ENCODE results near the gene XYLT1. TPM values are rescaled to one million over a fixed set of nuclear protein-coding genes. Genes with fewer than 3 reads are reported as not detected.

XYLT1 gene
- polyA plus RNA-seq, 1 of the 3 experiments (the other 2 are of a cell fraction): 17.6 TPM

GRCh38 chr16:17408955-17409441, 61.8 kb downstream of the XYLT1 start:
- Histone ChIP-seq H3K9me2 (no peaks in the 10 kb centered on the region), H2AFZ (ENCODE audit: low read depth) (no peak overlapping the region), H3K4me2 (no peak overlapping the region), H3K27me3 (ENCODE audit: insufficient read depth) (no peaks in the 10 kb centered on the region), H3K36me3 (replicated peaks in 1 of 2; ENCODE audit: control insufficient read depth in 1 of 2, insufficient read depth in 2 of 2, low read length in 1 of 2) (no peaks in the 10 kb centered on the region), H3K4me1 (ENCODE audit: control insufficient read depth in 1 of 2, insufficient read depth in 2 of 2, low read depth in 1 of 2, low read length in 1 of 2) (peaks cover 4 to 17% of the 10 kb centered on the region in 2 experiments; a peak in 2 of 4 replicates), H3F3A (replicated peaks; ENCODE audit: insufficient read depth) (peaks cover 40% of the 10 kb centered on the region), H3K79me2 (ENCODE audit: insufficient read depth) (peaks cover 99% of the 10 kb centered on the region), H3K4me3 (ENCODE audit: low read depth in 2 of 2, low read length in 1 of 2) (no peak overlapping the region), H3K9me3 (no peaks in the 10 kb centered on the region), H4K20me1 (ENCODE audit: insufficient read depth) (peaks cover 99% of the 10 kb centered on the region), H3K9ac (no peak overlapping the region), H3K27ac (ENCODE audit: low read depth in 2 of 2, low read length in 1 of 2) (0 out of 4 replicates have a peak overlapping the region, but pooled peaks of 1 of the 2 experiments have one; percentile 13)
- no peak for DNase-seq
- 86% methylated on average over 7 of the region's 7 CpGs for WGBS (ENCODE audit: low lambda C conversion rate)
- ChIA-PET CTCF (no interaction called here), POLR2A (no interaction called here)
- no peak for TF ChIP-seq GATA2 (CRISPR knock-in tag; IDR thresholded peaks at IDR 0.05)
- TF ChIP-seq CTCF (IDR thresholded peaks at IDR 0.05): no peak
- no peak for TF ChIP-seq USF1 (IDR thresholded peaks at IDR 0.05; ENCODE audit: borderline replicate concordance, low read depth)
- TF ChIP-seq USF2 (IDR thresholded peaks at IDR 0.05; ENCODE audit: borderline replicate concordance, low read depth, low read length): no peak
- no peak for TF ChIP-seq SMC3 (IDR thresholded peaks at IDR 0.05; ENCODE audit: low read depth, low read length)

- POLR2A ChIA-PET: no interaction called here
- Histone ChIP-seq H3K9me3 (no peaks in the 10 kb centered on the region), H3K27ac (ENCODE audit: low read depth in 2 of 2, low read length in 1 of 2) (peak overlapping the region in 1 of 2 experiments; percentile 73; a peak in 1 of 4 replicates), H3K9me2 (no peaks in the 10 kb centered on the region), H3K4me2 (no peak overlapping the region), H3K9ac (no peak overlapping the region), H3F3A (replicated peaks; ENCODE audit: insufficient read depth) (peaks cover 40% of the 10 kb centered on the region), H4K20me1 (ENCODE audit: insufficient read depth) (peaks cover 99% of the 10 kb centered on the region), H2AFZ (ENCODE audit: low read depth) (no peak overlapping the region), H3K27me3 (ENCODE audit: insufficient read depth) (no peaks in the 10 kb centered on the region), H3K4me3 (ENCODE audit: low read depth in 2 of 2, low read length in 1 of 2) (no peak overlapping the region), H3K4me1 (ENCODE audit: control insufficient read depth in 1 of 2, insufficient read depth in 2 of 2, low read depth in 1 of 2, low read length in 1 of 2) (peaks cover 4 to 21% of the 10 kb centered on the region in 2 experiments; a peak in 2 of 4 replicates), H3K79me2 (ENCODE audit: insufficient read depth) (peaks cover 99% of the 10 kb centered on the region), H3K36me3 (replicated peaks in 1 of 2; ENCODE audit: control insufficient read depth in 1 of 2, insufficient read depth in 2 of 2, low read length in 1 of 2) (no peaks in the 10 kb centered on the region)
- WGBS (ENCODE audit: low lambda C conversion rate): 89% methylated on average over 5 of the region's 5 CpGs
- TF ChIP-seq TCF12 (IDR thresholded peaks at IDR 0.05) (no peak), CTCF (IDR thresholded peaks at IDR 0.05) (no peak), ELF1 (IDR thresholded peaks at IDR 0.05) (no peak), RCOR1 (IDR thresholded peaks at IDR 0.05; ENCODE audit: low read length) (no peak), GABPA (IDR thresholded peaks at IDR 0.05; ENCODE audit: low read depth) (no peak), POLR2AphosphoS5 (IDR thresholded peaks at IDR 0.05; ENCODE audit: low read depth, low read length) (no peak), PBX3 (IDR thresholded peaks at IDR 0.05) (no peak), CHD2 (IDR thresholded peaks at IDR 0.05; ENCODE audit: low read length, partially characterized antibody) (no peak), RFX5 (IDR thresholded peaks at IDR 0.05; ENCODE audit: low read length) (no peak), GATA2 (CRISPR knock-in tag; IDR thresholded peaks at IDR 0.05) (no peak), IRF3 (IDR thresholded peaks at IDR 0.05; ENCODE audit: low read depth, low read length) (no peak), SMC3 (IDR thresholded peaks at IDR 0.05; ENCODE audit: low read depth, low read length) (no peak), YY1 (IDR thresholded peaks at IDR 0.05; ENCODE audit: low read depth) (no peak)
- CTCF ChIA-PET: no interaction called here
- no peak for DNase-seq
Observed at GRCh38 chr16:17408296-17408695, 62.5 kb downstream of the XYLT1 start.

Data from SK-N-SH (cell line).